HG03097 (cell line): Measurements from ENCODE around the gene BRIP1.
"Not testable (repeated sequence)": the region's sequence is repeated elsewhere in the genome, so short reads cannot be mapped to it uniquely, and the experiment has no call there.

ENCODE experiments used
- ATAC-seq: cut with Tn5 transposase; IDR thresholded peaks from one replicate; pipeline ENCODE4 v1.9.1; 2021; ENCODE audit not compliant: unreplicated experiment, low FRiP score

The BRIP1 gene

GRCh38 chr17:61806081-61806828 lies 57.1 kb downstream of the BRIP1 start:
- no peak for ATAC-seq

GRCh38 chr17:61805399-61805798 lies 57.9 kb downstream of the BRIP1 start:
- no peak for ATAC-seq

GRCh38 chr17:61803796-61804195 lies 59.5 kb downstream of the BRIP1 start:
- ATAC-seq: no peak

- no peak for ATAC-seq
Observed at GRCh38 chr17:61803216-61803615, 60.1 kb downstream of the BRIP1 start.

- no peak for ATAC-seq
Observed at GRCh38 chr17:61799812-61800484, 63.4 kb downstream of the BRIP1 start.

- no peak for ATAC-seq
Observed at GRCh38 chr17:61797283-61797682, 66.0 kb downstream of the BRIP1 start.

GRCh38 chr17:61795546-61795945 lies 67.8 kb downstream of the BRIP1 start:
- no peak for ATAC-seq

- no peak for ATAC-seq
Observed at GRCh38 chr17:61794792-61795191, 68.5 kb downstream of the BRIP1 start.

- ATAC-seq: no peak
Observed at GRCh38 chr17:61794242-61794641, 69.1 kb downstream of the BRIP1 start.

GRCh38 chr17:61793565-61793964 lies 69.8 kb downstream of the BRIP1 start:
- no peak for ATAC-seq

- no peak for ATAC-seq
Observed at GRCh38 chr17:61789872-61790271, 73.5 kb downstream of the BRIP1 start.

- ATAC-seq: no peak
Observed at GRCh38 chr17:61786088-61786487, 77.2 kb downstream of the BRIP1 start.

GRCh38 chr17:61784510-61784909 lies 78.8 kb downstream of the BRIP1 start:
- no peak for ATAC-seq

- ATAC-seq: no peak
Observed at GRCh38 chr17:61783556-61784304, 79.6 kb downstream of the BRIP1 start.

- ATAC-seq: no peak
Observed at GRCh38 chr17:61783120-61783519, 80.2 kb downstream of the BRIP1 start.

- no peak for ATAC-seq
Observed at GRCh38 chr17:61782683-61783082, 80.6 kb downstream of the BRIP1 start.

- no peak for ATAC-seq
Observed at GRCh38 chr17:61775364-61775763, 88.0 kb downstream of the BRIP1 start.

- no peak for ATAC-seq
Observed at GRCh38 chr17:61774724-61775123, 88.6 kb downstream of the BRIP1 start.

- ATAC-seq: not testable (repeated sequence)
Observed at GRCh38 chr17:61774087-61774486, 89.2 kb downstream of the BRIP1 start.

- ATAC-seq: no peak
Observed at GRCh38 chr17:61770752-61771533, 92.4 kb downstream of the BRIP1 start.

- no peak for ATAC-seq
Observed at GRCh38 chr17:61770043-61770442, 93.3 kb downstream of the BRIP1 start.
